T-helper 2 cell treated with Interferon-gamma antibody and Interleukin-4, amounts not matched to agents 100 ng/mL and 5 ng/mL, for 36 hours (primary cell): ENCODE measurements around the gene SNF8. TPM values are rescaled to one million over a fixed set of nuclear protein-coding genes. Genes with fewer than 3 reads are reported as not detected.

Experiments used
- intact Hi-C: fragments of 100-400 bp; cut with micrococcal nuclease; formaldehyde crosslinking; loops from one replicate; pipeline ENCODE4 v1.15.1; 2023
- total RNA-seq: library from RNA; stranded (reverse); gene quantifications from 2 replicates; pipeline ENCODE4 v1.2.3, GENCODE V29; 2022

SNF8 gene
- total RNA-seq, 1 donor from 2014 or later, result 134 TPM

DNA sequence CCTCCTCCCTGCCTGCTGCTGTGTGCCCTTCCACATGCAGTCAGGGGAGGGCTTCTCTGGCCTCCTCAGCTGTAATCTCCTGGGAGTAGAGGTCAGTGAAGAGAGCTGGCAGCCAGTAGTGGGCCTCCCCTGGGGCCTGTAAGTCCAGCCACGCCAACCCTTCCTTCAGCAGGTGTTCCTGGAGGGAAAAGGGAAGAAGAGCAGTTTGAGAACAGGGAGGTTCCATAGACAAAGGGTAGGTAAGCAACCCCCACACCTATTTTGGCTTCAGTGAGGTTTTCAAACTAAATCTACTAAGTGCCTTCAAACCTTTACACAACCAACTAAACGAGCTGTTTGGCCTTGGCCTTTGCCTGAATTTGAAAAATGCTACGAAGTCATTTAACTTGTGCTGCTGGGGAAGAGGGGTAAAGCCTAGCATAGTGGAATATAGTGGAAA lies 14.2 kb downstream of the SNF8 start:
- intact Hi-C loops, result no loop called here

DNA sequence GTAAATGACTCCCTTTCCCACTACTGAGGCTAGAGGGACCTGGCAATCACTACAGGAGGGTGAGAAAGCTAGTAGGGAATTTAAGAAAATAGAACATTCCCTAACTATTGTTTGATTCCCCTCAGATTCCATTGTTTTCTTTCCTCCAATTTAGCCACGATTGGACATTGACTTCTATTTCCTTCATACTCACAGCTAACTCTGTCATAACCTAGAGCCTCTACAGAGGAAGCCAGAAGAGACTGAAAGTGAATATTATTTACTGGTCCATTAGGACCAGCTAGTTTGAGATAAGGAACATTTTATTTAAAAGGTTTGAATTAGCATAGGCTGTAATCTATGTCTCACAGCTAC lies 14.9 kb downstream of the SNF8 start:
- intact Hi-C loops, result no loop called here

DNA sequence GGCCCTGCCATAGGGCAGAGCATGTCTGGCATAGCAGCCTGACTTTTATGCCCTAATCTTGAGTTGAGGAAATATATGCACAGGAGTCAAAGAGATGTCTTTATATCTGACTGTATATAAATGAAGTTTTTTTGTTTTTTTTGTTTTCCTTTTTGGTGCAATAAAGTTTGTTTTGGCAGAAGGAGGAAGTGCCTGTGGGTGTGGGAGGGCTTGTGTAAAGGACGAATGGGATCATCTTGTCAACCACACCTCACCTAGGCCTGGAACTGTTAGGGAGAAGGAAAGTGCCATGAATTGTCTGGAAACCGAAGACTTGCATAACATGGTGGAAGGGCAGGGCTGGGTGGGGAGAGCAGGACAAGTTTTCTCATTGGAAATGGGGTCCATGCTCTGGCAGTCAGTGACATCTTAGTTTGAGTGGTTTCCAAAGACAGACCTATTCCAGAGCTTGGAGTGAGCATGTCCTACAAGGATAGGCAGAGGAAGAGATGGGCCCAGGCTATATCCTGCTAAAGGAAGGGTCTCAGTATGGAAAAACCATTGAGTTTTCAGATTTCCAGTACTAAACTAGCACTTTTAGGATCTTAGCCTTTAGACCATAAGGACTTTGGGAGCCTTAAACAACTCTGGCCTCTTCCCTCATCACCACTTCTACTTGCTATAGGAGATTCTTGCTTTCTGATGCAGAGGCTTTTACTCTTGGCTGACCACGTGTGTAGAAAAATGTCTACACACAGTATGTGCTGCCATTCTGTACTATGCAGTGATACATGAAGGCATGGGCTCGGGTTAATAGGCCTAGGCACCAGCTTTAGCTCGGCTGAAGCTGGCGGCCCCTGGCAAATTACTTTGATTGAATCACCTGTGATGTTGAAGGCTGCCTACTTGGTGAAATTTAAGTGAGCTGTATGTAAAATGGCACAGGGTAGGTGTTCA lies 15.5 kb downstream of the SNF8 start:
- intact Hi-C loops, result no loop called here

DNA sequence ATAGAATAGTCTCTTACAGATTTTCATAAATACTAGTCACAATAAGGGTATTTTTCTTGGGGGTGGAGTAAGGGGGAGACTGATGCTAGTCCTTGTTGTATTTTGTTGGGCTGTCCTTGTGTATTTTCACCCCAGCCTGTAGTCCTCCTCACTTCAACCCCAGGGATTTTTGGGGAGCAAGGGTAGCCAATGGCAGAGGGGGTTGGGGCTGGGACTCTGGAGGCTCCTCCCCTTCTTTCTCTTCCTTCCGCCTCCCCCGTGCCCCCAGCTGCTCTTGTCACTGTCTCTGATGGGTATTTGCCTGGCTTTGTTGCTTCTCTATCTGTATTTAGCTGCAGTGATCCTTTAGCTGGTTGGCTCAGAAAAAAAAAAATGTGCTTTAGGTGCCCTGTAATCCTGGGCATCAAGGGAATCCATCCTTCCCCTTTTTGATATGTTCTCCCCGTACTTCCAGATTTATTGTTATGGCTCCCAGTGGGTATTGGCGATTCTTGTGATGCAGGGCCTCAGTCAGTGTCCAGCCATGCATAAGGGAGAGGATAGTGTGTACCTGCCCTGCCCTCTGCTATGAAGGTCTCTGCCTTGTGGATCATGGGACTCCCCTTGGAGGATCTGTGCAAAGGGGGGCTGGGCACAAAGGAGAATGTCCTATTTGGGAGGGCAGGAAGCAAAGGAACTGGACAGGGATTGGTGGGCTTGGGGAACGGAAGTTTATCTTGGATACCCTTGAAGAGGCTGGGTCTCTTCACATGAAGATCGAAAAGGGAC lies 16.5 kb downstream of the SNF8 start:
- intact Hi-C loops, result no loop called here

DNA sequence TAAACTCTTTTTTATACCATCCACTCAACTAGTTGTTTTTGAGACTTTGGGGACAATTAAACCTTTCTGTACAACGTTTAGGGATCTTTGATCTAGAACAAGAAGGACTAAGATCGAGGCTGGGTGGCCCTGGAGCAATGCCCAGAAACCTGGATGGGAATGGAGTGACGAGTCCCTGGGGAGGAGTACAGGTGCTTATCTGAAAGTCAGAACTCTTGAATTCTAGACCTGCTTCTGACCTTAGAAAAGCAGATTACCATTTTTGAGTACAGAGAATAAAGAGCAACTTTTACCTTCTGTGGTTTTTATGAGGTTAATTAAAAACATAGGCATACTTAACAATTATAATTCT lies 18.7 kb downstream of the SNF8 start:
- intact Hi-C loops, result no loop called here

DNA sequence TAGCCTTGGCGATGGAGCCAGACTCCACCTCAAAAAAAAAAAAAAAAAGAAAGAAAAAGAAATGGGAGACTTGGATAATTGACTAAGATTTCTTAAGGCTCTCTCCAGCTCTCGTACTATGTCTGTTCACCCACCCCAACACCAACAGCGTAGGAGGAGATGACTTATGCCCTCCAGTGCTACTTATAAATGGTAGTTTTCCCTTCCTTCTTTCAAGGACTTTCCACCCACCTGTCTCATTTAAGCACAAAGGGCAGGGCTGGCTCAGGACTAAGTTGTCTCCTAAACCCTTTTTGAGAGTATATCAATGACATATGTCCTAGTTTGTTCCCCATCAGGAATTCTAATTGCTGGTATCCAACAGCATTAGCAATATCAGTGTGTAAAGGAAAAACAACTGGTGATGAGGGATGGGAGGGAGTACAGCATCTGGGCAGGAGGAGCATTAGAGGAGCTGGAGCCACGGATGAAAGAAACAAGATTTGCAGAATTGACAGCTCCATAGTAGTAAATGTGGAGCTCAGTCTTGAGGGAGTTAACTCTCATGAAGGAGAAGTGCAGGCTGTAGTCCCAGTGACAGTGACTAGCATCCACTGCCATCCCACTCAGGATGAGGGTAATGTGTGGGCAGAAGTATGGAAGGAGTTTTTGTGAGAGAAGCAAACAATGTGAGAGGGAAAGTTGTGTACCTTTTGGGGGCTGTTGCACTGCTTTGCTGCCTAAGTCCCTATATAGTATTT lies 19.2 kb downstream of the SNF8 start:
- intact Hi-C loops, result no loop called here

DNA sequence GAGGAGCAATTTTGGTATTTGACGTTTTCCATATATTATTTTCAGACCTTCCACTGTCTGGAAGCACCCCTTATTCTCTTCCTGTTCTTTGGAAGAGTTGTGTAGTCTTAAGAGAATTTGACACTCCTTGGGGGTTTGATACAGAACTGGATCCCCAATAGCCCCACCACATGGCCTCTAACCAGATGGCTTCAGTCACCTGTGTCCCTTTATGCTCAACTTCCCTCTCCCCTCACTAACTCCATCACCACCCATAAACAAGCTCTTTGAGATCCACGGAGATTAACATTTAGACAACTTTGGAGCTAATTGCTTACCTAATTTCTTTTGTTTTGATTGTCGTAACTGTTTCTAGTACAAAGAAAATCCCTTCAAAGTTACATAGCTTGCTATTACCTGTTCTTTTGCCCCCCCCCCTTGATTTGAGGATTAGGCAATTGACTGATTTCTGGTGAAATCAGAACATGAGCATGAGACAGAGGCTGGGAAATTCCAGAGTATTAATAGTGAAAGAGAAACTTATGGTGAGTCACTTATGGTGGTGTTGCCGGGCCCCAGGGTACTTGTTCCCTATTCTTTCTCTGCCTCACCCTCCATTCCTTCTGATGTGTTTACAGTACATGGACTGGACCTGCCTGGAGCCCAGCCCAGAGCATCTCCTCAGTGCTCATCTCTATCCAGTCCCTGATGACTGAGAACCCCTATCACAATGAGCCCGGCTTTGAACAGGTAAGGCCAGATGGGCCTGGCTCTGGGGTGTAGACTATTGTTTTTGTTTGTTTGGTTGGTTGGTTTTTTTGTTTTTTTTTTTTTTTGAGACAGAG lies 29.0 kb downstream of the SNF8 start:
- intact Hi-C loops, result no loop called here

DNA sequence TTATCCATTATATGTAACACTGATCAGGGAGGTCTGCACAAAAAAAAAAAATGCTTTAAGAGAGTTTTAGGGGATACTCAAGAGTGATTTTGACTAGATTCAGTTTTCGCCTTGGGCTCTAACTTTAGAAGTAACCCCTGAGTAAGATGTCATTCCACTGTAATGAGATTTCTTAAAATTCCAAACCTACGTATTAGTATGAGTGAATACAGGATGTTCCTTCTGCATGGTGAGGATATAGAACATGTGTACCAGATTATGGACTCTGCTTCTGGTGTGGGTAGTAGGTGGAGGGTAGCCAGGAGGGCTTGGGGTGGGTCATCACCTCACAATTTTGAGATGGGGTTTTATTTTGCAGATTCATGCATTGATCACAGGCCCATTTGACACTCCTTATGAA lies 32.2 kb downstream of the SNF8 start:
- intact Hi-C loops, result no loop called here

DNA sequence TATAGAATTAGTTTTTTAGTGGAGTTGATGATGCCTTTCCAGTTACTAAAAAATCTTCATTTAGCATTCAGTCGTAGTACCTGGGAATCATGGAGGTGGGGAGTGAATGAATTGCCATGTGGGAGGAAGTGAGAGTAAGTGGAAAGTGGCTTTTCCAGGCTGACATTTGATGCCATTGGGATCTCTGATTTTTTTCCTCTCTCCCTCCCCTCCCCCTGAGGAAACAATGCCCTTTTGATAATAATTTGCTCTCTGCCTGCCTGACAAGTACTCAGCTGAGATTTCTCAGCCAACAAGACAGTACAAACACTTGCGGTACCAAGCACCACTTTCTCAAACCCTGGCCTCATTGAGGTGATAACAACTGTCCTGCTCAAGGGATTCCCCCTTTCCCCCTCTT lies 34.3 kb downstream of the SNF8 start:
- intact Hi-C loops, result no loop called here

DNA sequence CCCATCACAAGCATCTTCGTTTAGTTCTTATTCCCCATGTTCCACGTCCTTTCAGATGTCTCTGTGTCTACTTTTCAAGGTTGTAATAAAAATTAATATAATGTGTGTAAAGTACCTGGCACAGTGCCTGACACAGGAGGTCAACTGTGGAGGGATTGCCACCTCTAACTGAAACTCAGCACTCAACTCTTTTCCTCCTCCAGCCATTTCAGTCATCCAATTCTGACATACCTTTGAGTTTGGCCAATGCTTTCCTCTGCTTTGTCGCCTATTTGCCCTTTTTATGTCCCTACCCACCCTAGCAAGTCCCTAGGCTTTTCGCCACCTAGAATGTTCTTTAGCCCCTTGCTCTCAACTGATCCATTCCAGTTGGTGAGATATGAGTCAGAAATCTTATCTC lies 34.9 kb downstream of the SNF8 start:
- intact Hi-C loops, result loop anchor here (5.0 kb wide), 1 partner anchor 1012 kb away; the partner anchor contains the start of gene SP2

DNA sequence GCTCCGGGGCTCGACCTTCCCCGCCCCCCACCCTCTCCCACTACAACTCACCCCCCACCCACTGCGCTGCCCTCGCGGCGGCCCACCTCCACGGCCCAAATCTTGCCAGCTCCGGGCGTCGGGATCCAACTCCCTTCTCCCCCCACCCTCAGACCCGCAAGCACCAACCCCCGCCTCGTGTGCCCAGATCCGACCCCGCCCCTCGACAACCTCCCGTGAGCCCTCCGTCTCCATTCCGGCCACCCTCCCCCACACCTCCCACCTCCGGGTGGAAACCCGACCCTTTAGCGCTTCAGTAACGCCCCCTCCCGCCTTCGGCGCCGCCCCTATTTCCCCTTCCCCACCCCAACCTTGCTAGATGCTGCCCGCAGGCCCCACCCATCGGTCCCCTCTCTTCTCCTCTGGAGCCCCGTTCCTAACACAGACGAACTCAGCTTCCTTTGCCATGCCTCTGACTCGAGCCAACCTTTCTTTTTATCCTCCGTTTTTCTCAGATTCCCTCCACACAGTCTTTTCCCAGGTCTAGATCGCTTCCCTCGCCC lies 35.7 kb downstream of the SNF8 start:
- intact Hi-C loops, result loop anchor here (1.0 to 5.0 kb wide), 3 partner anchors 17 to 1012 kb away; partner anchors contain the start of genes ATP5MC1, SNF8 and SP2

DNA sequence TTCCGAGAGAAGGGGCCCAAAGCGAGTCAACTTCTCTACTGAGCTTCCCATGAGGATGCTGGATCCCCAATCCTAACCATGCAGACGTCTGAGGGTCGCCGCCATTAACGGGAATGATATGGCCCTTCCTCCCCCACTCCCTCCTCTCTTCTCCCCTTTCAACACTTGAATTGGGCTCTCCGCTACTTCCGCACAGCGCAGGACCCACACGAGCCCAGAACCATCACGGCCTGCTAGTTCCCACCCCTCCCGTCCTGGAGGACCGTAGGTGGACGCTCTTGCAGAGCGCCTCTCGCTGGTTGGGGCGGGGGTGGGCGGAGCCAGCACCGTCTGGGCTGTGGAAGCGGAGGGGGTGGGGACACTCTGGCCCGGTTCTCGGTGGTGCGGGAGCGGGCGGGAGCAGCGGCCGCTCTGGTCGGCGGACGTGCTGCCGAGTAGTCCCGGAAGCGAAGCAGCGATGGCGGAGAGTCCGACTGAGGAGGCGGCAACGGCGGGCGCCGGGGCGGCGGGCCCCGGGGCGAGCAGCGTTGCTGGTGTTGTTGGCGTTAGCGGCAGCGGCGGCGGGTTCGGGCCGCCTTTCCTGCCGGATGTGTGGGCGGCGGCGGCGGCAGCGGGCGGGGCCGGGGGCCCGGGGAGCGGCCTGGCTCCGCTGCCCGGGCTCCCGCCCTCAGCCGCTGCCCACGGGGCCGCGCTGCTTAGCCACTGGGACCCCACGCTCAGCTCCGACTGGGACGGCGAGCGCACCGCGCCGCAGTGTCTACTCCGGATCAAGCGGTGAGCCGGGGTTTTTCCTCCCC lies 36.4 kb downstream of the SNF8 start, which contains the start of gene UBE2Z:
Gene UBE2Z (plus strand): TSS at position 361 of the 797 bp plus-strand sequence. CDS start 97 bp downstream, at position 458.
- intact Hi-C loops, result loop anchor here (1.0 to 5.0 kb wide), 3 partner anchors 16 to 1011 kb away; partner anchors contain the start of genes ATP5MC1, SNF8 and SP2

DNA sequence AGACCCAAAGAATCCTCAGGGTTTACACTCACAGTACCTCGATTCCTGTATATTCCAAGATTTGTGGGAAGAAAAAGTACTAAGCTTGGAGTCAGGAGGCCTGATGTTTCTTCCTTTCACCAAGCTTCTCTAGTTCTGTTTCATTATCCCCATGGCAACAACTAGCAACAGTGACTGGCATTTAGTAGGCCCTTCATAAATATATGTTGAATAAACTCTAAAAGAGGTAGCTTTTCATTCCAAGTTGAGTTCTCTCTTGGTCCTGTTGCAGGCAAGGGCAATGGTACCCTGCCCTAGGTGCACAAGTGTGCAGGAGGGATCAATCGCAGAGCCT lies 37.0 kb downstream of the SNF8 start:
- intact Hi-C loops, result loop anchor here (1.0 to 5.0 kb wide), 3 partner anchors 15 to 1010 kb away; partner anchors contain the start of genes ATP5MC1, SNF8 and SP2

DNA sequence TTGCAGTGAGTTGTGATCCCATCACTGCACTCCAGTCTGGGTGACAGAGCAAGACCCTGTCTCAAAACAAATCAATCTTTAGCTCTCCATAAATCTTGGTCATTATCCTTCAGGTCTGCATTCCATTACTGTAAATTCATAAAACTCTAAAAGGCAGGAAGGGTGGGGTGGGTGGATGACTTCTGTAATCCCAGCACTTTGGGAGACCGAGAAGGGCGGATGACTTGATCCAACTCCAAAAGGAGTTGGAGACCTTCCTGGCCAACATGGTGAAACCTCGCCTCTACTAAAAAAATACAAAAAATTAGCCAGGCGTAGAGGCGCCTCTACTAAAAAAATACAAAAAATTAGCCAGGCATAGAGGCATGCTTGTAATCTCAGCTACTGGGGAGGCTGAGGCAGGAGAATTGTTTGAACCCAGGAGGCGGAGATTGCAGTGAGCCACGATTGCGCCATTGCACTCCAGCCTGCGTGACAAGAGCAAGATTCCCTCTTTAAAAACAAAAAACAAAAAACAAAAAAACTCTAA lies 38.6 kb downstream of the SNF8 start:
- intact Hi-C loops, result loop anchor here (5.0 kb wide), 1 partner anchor 1009 kb away; the partner anchor contains the start of gene SP2

DNA sequence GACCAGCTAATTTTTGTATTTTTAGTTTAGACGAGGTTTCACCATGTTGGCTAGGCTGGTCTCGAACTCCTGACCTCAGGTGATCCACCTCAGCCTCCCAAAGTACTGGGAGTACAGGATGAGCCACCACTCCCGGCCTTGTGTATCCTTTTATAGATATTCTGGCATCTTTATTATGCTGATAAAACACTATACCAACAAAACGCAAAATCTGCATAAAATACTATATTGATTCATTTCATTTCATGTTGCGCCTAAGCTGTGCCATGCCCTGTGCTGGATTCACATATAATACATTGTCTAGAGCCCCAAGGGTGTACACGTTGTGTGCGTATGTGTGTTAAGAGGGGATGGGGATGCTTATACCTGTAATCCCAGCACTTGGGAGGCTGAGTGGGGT lies 40.2 kb downstream of the SNF8 start:
- intact Hi-C loops, result no loop called here

DNA sequence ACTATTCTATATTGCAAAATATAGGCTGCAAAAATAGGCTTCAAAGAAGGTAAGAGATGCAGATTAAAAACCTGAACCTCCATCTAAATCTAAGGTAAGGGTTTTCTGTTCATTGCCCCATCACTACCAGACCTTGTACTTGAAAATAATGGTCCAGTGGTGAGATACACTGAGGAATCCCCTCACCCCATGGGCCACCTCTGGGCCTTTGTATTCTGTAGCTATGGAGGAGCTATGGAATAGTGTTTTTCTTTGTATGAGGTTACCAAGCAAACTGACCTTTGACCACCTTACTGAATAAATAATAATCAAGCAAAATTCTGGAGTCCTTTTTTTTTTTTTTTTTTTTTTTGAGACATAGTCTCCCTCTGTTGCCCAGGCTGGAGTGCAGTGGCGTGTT lies 41.2 kb downstream of the SNF8 start:
- intact Hi-C loops, result no loop called here

DNA sequence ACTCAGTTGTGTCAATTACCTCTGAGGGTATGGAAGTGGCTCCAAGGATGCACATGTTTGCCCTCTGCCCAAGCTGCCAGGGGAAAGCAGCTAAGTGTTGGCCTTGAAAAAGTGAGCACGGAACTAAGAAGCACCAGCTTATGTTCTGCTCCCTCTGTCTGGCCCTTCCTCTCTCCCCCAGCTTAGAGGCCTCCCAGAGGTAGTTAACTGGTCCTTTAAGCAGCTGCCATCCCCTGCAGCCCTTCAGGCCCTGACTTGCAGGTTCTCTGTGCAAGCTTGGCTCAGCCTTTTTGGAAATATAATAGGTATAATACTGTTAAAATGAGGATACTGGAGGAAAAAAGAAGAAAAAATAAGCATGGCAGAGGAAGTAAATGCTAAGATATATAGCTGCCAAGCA lies 43.4 kb downstream of the SNF8 start:
- intact Hi-C loops, result no loop called here

DNA sequence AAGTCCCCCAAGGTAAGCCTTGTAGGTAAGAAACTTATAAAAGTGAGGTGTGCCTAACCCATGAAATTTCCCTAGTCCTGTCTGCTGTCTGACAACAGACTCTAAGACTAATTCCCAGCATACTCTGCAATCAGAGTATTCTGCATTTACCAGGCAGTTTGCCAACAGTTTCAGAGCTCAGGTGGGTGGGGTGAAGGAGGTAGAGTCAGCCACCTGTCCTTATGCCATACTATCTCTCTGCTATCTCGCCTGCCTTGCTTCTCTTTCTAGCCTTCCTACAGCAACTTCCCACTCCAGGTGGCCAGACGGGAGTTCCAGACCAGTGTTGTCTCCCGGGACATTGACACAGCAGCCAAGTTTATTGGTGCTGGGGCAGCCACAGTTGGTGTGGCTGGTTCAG lies 49.8 kb downstream of the SNF8 start:
- intact Hi-C loops, result loop anchor here (10.0 kb wide), 1 partner anchor 300 kb away; no protein-coding TSS in a partner anchor
